HepG2 (cell line): Measurements from ENCODE around the gene NAIF1. TPM values are rescaled to one million over a fixed set of nuclear protein-coding genes. Genes with fewer than 3 reads are reported as not detected.

Source experiments
- ATF7 ChIP-seq, 2 experiments: fragments of 450-650 bp in 1 of 2; sonication (generic) in 1 of 2; formaldehyde crosslinking in 1 of 2; IDR thresholded peaks; 2 replicates each; pipeline versions ENCODE4 v1.4.0 to v1.6.1; 2016 to 2020; ENCODE audit warnings: antibody characterized with exemption in 1 of 2, mild to moderate bottlenecking in 1 of 2, missing genetic modification reagents in 1 of 2
- ERF ChIP-seq: IDR thresholded peaks from 2 replicates; pipeline ENCODE4 v1.6.1; 2018; ENCODE audit warnings: missing biosample characterization, missing genetic modification reagents
- FOXJ3 ChIP-seq: sonication (generic); formaldehyde crosslinking; IDR thresholded peaks from 2 replicates; pipeline ENCODE4 v1.4.0; 2020; ENCODE audit warnings: missing genetic modification reagents, mild to moderate bottlenecking, borderline replicate concordance
- KDM5B ChIP-seq: sonication (generic); formaldehyde crosslinking; IDR thresholded peaks from 2 replicates; pipeline ENCODE4 v1.4.0; 2020; ENCODE audit warnings: missing genetic modification reagents, mild to moderate bottlenecking, borderline replicate concordance
- KLF12 ChIP-seq: sonication (generic); formaldehyde crosslinking; IDR thresholded peaks from 2 replicates; pipeline ENCODE4 v1.4.0; 2020; ENCODE audit warnings: missing genetic modification reagents, borderline replicate concordance
- RBAK ChIP-seq: sonication (generic); formaldehyde crosslinking; IDR thresholded peaks from 2 replicates; pipeline ENCODE4 v1.5.1; 2020; ENCODE audit warnings: mild to moderate bottlenecking, missing genetic modification reagents
- REXO4 ChIP-seq: sonication (generic); formaldehyde crosslinking; IDR thresholded peaks from 2 replicates; pipeline ENCODE4 v1.8.0; 2022; ENCODE audit warnings: missing genetic modification reagents, mild to moderate bottlenecking, borderline replicate concordance
- RFXANK ChIP-seq: IDR thresholded peaks from 2 replicates; pipeline ENCODE4 v1.6.1; 2016
- TBX3 ChIP-seq: fragments of 450-650 bp; IDR thresholded peaks from 2 replicates; pipeline ENCODE4 v1.6.1; 2017; ENCODE audit warnings: antibody characterized with exemption, mild to moderate bottlenecking, inconsistent platforms, borderline replicate concordance
- ZBTB21 ChIP-seq: sonication (generic); formaldehyde crosslinking; IDR thresholded peaks from 2 replicates; pipeline ENCODE4 v1.4.0; 2020; ENCODE audit warnings: missing genetic modification reagents
- ZKSCAN1 ChIP-seq: fragments of 150-350 bp; IDR thresholded peaks from 2 replicates; pipeline ENCODE4 v1.6.1; 2014; ENCODE audit warnings: low read length
- ZNF337 ChIP-seq: sonication (generic); formaldehyde crosslinking; IDR thresholded peaks from 2 replicates; pipeline ENCODE4 v1.5.1; 2020; ENCODE audit warnings: missing genetic modification reagents, low read depth, mild to moderate bottlenecking, borderline replicate concordance
- ZNF451 ChIP-seq: sonication (generic); formaldehyde crosslinking; IDR thresholded peaks from 2 replicates; pipeline ENCODE4 v1.5.0; 2020; ENCODE audit warnings: mild to moderate bottlenecking, missing genetic modification reagents
- ZNF761 ChIP-seq: sonication (generic); formaldehyde crosslinking; conservative IDR thresholded peaks from 2 replicates; pipeline ENCODE4 v1.4.0; 2020; ENCODE audit warnings: mild to moderate bottlenecking, missing genetic modification reagents
- ZNF780A ChIP-seq: sonication (generic); formaldehyde crosslinking; IDR thresholded peaks from 2 replicates; pipeline ENCODE4 v1.8.0; 2022; ENCODE audit warnings: mild to moderate bottlenecking, missing genetic modification reagents, moderate library complexity
- ZNF792 ChIP-seq: IDR thresholded peaks from 2 replicates; pipeline ENCODE4 v1.6.1; 2016
- ZNF879 ChIP-seq: sonication (generic); formaldehyde crosslinking; IDR thresholded peaks from 2 replicates; pipeline ENCODE4 v1.8.1; 2023; ENCODE audit warnings: missing genetic modification reagents
- polyA plus RNA-seq, 8 experiments: library from polyadenylated mRNA; depleted of rRNA in 3 of 8; stranded (reverse) in 7 of 8; unstranded in 1 of 8; fragments of >200 nt; fragmentation: Illumina TruSeq in 4 of 8; extraction: Trizol in 4 of 8; gene quantifications; 2 replicates each; pipeline versions ENCODE4 v1.2.1 to v1.2.3, GENCODE V29; 2011 to 2016; ENCODE audit warnings: low read depth in 4 of 8, missing spikeins in 1 of 8, mixed read lengths in 1 of 8; ENCODE audit not compliant: insufficient read depth in 1 of 8
- total RNA-seq, 5 experiments: library from RNA; depleted of rRNA; stranded (reverse); fragments of >200 nt; fragmentation: Illumina TruSeq; extraction: Trizol; gene quantifications; 2 replicates each; pipeline ENCODE4 v1.2.3, GENCODE V29; 2016; ENCODE audit warnings: low read depth in 1 of 5
- TF ChIP-seq, protein P1 (sequence below): sonication (generic); formaldehyde crosslinking; IDR thresholded peaks from 2 replicates; pipeline ENCODE4 v1.4.0; 2020; ENCODE audit warnings: missing genetic modification reagents, borderline replicate concordance
- TF ChIP-seq, protein P2 (sequence below): IDR thresholded peaks from 2 replicates; pipeline ENCODE4 v1.6.1; 2012; ENCODE audit warnings: low read depth, low read length, improper control_type of control experiment
- TF ChIP-seq, protein P3 (sequence below): sonication (generic); formaldehyde crosslinking; IDR thresholded peaks from 2 replicates; pipeline ENCODE4 v1.4.0; 2020; ENCODE audit warnings: missing genetic modification reagents
- TF ChIP-seq, protein P4 (sequence below): sonication (generic); formaldehyde crosslinking; IDR thresholded peaks from 2 replicates; pipeline ENCODE4 v1.8.0; 2022; ENCODE audit warnings: mild to moderate bottlenecking, missing genetic modification reagents

Gene NAIF1
- total and polyA plus RNA-seq, 2 of the 13 experiments (the other 11 are each of a cell fraction or from before 2014, with no cell fraction given), result 6.0 to 6.9 TPM

DNA sequence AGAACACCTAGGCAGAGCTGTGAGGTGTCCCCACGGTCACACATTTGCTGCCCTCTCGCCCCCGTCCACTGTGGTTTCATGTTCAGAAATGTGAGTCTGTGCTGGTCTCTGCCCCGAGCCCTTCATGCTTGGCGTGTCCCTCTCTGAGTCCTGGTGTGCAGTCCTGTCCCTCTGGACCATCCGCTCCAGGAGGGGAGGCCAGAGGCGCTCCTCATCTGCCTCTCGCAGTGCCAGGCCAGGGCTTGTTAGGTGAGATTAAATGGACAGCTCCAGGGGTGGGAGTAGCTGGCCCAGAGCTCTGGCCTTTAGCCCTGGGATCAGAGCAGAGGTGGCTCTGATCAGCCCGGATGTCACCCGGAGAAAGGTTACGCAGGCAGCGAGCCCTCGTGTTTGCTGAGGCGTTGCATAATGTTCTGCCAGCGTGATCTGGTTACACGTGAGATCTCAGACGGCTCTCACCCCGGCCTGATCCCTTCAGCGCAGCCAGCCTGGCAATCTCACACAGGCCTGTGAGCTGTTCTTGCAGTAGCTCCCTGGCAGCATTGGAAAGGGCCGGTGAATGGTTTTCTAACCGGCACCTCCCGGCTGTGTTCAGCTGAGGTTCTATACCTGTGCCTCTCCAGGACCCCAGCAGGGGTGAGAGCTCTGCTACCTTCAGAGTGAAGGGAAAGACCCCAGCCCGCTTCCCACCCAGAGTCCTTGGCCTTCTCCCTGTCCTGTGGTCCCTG, 35.9 kb upstream of the NAIF1 start (continued):
- TF ChIP-seq, protein P1, sequence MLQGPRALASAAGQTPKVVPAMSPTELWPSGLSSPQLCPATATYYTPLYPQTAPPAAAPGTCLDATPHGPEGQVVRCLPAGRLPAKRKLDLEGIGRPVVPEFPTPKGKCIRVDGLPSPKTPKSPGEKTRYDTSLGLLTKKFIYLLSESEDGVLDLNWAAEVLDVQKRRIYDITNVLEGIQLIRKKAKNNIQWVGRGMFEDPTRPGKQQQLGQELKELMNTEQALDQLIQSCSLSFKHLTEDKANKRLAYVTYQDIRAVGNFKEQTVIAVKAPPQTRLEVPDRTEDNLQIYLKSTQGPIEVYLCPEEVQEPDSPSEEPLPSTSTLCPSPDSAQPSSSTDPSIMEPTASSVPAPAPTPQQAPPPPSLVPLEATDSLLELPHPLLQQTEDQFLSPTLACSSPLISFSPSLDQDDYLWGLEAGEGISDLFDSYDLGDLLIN, result no peak
- TF ChIP-seq RFXANK (CRISPR knock-in tag) (peak; percentile 88), RBAK (CRISPR knock-in tag) (no peak), FOXJ3 (CRISPR knock-in tag) (no peak; the same call in 1 of the 2 replicates), ZNF761 (peak; percentile 90; the same call in 1 of the 2 replicates), ZKSCAN1 (0 out of 2 replicates have a peak, but pooled peaks have one; percentile 14), ZBTB21 (CRISPR knock-in tag) (peak; percentile 71), ERF (CRISPR knock-in tag) (peak; percentile 98), ZNF337 (CRISPR knock-in tag) (peak; percentile 98; the same call in 1 of the 2 replicates), ZNF792 (CRISPR knock-in tag) (peak; percentile 98), KDM5B (CRISPR knock-in tag) (peak; percentile 96), REXO4 (peak; percentile 93; the same call in 1 of the 2 replicates), ZNF879 (CRISPR knock-in tag) (peak; percentile 79; the same call in 1 of the 2 replicates), KLF12 (no peak), ATF7 (IDR thresholded peaks at IDR 0.05) (peak; percentile 35; the same call in 1 of the 2 replicates), ATF7 (CRISPR knock-in tag; IDR thresholded peaks at IDR 0.05) (peak; percentile 77; the same call in 1 of the 2 replicates), TBX3 (peak; percentile 46; the same call in 1 of the 2 replicates), ZNF780A (CRISPR knock-in tag) (peak; percentile 72; the same call in 1 of the 2 replicates), ZNF451 (peak; percentile 97)
- TF ChIP-seq, protein P2, sequence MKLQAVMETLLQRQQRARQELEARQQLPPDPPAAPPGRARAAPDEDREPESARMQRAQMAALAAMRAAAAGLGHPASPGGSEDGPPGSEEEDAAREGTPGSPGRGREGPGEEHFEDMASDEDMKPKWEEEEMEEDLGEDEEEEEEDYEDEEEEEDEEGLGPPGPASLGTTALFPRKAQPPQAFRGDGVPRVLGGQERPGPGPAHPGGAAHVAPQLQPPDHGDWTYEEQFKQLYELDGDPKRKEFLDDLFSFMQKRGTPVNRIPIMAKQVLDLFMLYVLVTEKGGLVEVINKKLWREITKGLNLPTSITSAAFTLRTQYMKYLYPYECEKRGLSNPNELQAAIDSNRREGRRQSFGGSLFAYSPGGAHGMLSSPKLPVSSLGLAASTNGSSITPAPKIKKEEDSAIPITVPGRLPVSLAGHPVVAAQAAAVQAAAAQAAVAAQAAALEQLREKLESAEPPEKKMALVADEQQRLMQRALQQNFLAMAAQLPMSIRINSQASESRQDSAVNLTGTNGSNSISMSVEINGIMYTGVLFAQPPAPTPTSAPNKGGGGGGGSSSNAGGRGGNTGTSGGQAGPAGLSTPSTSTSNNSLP, result 0 out of 2 replicates have a peak, but pooled peaks have one; percentile 41
- TF ChIP-seq, protein P3, sequence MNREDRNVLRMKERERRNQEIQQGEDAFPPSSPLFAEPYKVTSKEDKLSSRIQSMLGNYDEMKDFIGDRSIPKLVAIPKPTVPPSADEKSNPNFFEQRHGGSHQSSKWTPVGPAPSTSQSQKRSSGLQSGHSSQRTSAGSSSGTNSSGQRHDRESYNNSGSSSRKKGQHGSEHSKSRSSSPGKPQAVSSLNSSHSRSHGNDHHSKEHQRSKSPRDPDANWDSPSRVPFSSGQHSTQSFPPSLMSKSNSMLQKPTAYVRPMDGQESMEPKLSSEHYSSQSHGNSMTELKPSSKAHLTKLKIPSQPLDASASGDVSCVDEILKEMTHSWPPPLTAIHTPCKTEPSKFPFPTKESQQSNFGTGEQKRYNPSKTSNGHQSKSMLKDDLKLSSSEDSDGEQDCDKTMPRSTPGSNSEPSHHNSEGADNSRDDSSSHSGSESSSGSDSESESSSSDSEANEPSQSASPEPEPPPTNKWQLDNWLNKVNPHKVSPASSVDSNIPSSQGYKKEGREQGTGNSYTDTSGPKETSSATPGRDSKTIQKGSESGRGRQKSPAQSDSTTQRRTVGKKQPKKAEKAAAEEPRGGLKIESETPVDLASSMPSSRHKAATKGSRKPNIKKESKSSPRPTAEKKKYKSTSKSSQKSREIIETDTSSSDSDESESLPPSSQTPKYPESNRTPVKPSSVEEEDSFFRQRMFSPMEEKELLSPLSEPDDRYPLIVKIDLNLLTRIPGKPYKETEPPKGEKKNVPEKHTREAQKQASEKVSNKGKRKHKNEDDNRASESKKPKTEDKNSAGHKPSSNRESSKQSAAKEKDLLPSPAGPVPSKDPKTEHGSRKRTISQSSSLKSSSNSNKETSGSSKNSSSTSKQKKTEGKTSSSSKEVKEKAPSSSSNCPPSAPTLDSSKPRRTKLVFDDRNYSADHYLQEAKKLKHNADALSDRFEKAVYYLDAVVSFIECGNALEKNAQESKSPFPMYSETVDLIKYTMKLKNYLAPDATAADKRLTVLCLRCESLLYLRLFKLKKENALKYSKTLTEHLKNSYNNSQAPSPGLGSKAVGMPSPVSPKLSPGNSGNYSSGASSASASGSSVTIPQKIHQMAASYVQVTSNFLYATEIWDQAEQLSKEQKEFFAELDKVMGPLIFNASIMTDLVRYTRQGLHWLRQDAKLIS (CRISPR knock-in tag), result no peak; the same call in 1 of the 2 replicates
- TF ChIP-seq, protein P4, sequence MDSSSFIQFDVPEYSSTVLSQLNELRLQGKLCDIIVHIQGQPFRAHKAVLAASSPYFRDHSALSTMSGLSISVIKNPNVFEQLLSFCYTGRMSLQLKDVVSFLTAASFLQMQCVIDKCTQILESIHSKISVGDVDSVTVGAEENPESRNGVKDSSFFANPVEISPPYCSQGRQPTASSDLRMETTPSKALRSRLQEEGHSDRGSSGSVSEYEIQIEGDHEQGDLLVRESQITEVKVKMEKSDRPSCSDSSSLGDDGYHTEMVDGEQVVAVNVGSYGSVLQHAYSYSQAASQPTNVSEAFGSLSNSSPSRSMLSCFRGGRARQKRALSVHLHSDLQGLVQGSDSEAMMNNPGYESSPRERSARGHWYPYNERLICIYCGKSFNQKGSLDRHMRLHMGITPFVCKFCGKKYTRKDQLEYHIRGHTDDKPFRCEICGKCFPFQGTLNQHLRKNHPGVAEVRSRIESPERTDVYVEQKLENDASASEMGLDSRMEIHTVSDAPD (CRISPR knock-in tag), result peak; percentile 96
